ACHN (cell line): ENCODE data around the gene CSNK1G2.

Source experiments
- DNase-seq: peaks from one replicate; pipeline ENCODE4 v3.0.0-alpha.2; 2015
- in situ Hi-C: cut with HindIII; loops from 2 replicates; pipeline ENCODE4 v1.10.0; 2017; ENCODE audit warnings: low sequenced_read_pairs, low pct_ligation_motif_present, low pct_unique_long_range_greater_than_20kb

The CSNK1G2 gene

DNA sequence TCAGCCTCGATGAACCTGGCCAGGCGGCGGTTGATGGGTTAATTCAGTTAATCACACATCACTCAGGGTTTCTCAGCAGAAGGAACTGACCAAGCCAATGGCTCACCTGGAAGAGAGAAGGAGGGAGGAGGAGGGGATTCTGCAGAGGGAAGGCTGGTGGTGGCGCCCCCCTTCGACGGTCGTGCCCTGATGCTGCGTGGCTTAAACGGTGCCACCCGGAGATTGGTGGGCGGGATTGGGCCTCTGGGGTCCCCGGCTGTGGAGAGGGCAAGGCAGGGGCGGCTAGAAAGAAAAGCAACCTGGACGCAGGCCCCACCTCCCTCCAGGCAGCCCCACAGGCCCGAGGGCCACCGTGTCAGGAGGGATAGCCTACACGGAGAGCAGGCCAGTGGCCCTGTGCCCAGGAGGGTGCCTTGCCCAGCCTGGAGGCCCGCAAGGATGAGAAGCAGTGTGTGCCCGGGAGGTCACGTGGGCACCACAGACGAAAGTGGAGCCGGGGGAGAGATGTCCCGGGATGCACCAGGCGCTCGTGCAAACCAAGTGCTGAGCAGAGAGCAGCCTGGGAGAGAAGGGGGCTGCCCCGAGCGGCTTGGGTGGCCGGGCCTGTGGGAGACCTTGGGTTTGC is 16.0 kb downstream of the CSNK1G2 start:
- in situ Hi-C loops: no loop called here
- DNase-seq: no peak

DNA sequence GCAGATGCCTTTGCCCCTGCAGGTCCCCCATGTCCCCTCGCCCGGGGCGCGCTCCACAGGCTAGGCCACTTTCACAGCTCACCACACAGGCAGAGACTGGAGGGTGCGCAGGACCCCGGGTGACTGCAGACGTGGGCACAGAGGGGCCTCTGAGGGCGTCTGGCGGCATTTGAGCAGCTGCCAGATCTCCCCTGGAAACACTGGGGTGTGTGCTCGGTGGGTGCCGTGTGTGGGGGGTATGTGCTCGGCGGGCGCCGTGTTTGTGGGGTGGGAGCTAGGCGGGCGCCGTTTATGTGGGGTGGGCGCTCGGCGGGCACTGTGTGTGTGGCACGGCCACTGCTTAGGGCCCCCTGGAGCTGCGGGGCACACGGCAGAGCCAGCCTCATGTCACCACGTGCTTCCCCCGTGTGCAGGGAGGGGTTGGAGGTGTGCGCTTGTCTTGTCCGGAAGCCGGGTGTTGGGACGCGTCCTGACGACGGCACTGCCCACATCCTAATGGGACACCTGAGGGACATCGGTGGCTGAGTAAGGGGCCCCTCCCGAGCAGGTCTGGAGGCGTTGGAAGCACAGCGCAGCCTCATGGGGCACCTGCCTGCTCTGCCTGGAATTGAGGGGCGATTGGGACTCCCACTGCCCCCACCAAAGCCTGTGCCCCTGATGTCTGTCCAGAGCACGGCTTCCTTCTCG is 16.7 kb downstream of the CSNK1G2 start:
- no peak for DNase-seq
- in situ Hi-C loops: no loop called here

DNA sequence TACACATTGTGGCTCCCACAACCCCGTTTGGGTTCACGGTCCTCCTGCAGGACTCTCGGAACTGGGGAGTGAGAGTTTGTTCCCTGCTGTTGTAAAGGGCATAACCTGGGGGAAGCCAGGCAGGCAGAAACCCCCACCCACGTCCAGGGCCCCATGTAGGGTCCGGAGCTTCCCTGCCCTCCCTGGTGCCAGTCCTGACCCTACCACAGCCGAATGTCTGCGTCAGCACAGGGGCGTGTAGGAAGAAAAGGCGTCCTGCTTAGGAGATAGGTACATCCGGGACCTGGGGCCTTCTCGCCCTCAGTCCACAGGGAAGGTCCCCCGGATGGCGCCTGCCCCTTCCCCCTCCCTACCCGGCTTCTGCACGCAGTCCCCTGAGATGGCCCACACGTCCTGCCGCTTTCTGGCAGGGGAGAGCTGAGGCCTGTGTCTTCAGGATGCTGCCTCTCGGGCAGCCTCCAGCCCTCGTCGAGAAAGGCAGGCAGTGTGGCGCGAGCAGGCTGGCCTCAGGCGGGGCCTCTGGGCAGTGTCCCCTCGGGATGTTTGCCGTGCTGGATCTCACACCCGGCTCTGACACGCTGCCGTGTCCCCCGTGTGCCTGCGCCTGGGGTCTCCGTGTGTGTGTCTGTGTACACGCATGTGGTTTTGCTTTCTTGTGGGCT is 19.1 kb downstream of the CSNK1G2 start:
- in situ Hi-C loops: no loop called here
- no peak for DNase-seq

DNA sequence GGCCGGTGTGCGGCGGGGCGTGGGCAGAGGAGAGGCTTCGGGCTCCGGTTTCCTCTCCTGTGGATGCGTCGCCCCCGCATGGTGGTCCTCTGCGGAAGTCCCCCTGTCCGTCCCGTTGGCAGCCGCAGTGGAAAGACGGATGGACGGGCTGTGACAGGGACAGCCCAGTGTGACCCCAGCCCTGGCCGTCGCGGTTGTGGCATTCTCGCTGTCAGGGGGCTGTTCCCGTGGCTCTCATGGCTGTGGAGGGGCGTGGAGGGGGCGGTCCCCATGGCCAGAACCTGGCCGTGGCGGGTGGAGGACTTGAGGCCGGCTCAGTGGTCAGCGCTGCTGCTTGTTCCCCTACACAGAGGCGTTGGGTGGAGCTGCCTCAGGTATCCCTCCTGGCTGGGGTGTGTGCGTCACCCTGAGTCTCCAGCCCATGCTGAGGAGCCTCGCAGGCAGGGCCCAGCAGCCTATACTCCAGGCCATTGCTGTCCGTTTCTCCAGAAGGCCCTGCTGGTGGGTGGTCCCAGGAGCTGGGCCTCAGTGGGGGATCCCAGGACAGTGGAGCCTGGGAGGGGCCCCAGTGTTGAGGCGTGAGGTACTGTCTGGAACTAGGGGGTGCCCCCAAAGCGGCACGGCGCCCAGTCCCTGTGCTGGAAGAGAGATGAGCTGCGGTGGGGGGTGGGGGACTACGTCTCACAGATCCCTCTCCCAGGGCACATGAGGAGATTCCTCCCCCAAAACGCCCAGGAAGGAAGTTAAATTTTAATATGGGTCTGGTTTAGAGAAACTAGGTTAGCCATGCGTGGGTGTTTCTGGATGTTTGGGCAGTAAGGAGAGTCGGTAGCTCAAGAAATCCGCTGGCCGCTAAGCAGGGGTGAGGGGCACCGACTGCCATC is 20.3 kb downstream of the CSNK1G2 start:
- in situ Hi-C loops: no loop called here
- peak; percentile 37 for DNase-seq

DNA sequence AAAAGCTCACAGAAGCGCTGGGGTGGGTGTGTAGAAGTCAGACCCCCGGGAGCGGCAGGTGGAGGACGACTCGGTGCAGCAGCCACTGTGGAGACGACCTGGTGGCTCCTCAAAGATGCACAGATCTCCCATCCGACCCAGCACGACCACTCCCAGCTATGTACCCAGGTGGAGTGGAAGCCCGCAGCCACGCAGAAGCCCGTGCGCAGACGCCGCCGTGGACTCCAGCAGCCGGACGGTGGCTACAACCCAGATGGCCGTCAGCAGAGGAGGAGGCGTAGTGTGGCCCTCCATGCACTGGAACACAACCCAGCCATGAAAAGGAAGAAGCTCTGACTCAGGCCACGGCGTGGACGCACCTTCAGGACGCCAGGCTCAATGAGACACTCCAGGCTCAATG is 21.7 kb downstream of the CSNK1G2 start:
- in situ Hi-C loops: no loop called here
- DNase-seq: no peak

DNA sequence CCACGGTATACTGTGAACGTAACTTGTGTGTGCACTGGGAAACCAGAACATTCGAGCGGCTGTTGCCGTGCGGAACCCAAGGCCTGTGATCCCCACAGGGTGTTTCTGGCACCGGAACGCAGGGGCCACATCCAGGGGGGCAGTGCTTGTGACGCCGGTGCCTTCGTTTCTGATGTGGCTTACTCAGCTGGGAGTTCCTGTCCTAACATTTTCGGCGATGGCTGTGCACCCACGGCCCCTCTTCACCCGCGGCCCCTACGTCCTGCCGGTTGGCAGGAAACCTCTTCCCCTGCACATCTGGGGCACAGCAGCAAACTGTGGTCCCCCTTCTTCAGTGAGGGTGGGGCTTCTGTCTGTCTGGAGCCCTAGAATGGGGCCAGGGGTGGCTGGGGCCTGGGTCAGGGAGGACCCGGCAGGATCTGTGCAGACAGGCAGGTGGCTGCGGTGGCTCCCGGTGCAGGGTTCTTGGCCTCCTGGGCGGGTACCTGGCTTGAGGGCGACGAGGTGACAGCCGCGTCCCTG is 26.2 kb downstream of the CSNK1G2 start:
- DNase-seq: no peak
- in situ Hi-C loops: no loop called here

DNA sequence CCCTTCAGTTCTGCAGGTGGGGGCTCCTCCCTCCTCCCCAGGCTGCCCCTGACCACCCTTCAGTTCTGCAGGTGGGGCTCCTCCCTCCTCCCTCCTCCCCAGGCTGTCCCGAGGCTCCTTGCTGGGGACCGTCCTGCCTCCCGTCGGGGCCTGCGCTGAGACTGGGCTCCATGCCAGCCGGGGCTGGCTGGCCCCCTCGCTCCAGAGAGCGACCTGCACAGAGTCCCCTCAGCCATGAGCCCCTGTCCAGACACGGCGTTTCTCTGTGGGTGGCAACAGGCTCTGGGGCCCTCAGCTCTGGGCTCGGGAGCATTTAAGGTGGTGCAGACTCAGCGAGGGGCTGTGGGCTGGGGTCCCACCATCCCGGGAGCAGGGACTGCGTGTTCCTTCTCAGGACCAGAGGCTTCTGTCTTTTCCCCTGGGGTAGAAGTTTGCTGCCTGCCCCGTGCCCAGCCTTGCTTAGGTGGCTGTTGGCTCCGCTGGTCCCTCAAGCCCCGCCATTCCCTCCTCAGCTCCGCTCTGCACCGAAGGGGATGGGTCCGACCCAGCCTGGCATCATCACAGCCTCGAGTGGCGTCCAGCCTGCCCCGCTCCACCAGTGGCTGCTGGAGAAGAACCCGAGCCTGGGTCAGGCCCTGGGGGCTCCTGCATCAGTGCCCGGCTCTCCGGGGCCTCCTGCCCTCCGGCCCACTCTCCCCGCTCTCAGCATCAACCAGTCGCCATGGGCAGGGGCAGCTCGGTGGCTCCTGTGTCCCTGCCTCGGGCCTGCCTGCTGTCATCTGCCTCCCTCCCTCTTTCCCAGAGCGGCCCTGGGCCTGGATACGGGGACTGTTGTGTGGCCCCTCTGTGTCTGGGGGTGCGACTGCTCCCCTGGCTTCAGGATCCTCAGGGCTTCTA is 27.6 kb downstream of the CSNK1G2 start:
- in situ Hi-C loops: no loop called here
- no peak for DNase-seq

DNA sequence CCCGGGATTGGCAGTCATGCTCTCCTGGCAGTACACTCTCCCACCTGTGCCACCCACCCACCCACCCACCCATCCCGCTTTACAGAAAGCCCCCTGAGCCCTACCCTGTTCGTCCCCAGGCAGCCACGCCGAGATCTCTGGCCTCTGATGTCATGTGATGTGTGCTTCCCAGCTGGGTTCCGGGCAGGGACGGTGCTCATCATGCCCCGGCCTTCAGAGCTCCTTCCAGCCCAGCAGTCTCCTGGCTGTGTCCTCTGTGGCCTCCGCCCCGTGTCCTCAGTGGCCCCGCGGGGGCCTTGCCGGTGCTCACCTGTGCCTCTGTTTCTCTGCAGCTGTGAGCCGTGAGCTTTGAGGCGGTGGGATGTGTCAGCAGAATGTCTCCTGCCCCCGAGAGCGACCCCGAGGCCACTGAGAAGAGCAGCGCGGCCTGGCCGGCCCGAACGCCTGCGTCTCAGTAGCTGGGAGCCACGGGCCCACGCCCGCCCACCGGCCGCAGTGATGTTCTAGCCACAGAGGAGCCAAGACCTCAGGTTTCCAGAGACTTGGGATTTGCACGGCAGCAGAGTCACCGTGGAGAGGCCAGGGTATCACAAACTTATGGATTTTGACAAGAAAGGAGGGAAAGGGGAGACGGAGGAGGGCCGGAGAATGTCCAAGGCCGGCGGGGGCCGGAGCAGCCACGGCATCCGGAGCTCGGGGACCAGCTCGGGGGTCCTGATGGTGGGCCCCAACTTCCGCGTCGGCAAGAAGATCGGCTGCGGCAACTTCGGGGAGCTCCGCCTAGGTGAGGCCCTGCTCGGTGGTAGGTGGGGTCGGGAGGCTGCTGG is 28.4 kb downstream of the CSNK1G2 start:
- DNase-seq: no peak
- in situ Hi-C loops: no loop called here

DNA sequence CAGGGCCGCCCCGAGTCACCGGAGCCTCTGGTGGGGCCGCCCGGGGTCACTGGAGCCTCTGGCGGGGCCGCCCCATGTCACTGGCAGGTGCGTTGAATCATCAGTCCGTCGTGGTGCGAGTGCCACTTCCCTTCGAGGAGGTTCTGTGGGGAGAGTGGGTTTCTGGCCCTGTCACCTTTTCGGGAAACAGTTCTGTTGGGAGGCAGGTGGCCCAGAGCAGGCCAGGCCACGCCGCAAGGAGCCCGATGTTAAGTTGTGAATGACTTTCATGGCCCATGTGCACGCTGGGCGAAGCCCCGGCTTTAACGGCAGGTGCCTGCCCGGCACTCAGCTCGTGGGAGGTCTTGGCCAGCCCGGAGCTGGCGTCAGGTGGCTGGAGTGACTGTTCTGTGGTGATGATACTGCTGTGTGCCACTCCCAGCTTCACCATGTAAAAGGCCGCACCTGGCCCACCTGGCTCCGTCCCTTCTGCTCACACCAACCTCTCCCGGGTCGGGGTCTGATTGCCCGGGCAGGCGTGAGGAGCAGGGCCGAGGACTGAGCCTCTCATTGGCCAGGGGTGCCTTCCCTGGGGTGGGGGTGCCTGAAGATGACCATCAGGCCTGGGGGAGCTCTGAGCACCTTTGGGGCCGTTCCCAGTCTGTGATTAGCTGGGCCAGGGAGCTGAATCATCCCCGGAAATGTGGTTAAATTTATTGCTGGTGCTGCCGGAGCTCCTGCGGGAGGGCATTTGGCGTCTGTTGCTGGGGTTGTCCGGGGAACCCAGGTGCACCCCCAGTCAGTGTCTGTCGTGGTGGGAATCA is 29.2 kb downstream of the CSNK1G2 start:
- DNase-seq: peak; percentile 64
- in situ Hi-C loops: no loop called here

DNA sequence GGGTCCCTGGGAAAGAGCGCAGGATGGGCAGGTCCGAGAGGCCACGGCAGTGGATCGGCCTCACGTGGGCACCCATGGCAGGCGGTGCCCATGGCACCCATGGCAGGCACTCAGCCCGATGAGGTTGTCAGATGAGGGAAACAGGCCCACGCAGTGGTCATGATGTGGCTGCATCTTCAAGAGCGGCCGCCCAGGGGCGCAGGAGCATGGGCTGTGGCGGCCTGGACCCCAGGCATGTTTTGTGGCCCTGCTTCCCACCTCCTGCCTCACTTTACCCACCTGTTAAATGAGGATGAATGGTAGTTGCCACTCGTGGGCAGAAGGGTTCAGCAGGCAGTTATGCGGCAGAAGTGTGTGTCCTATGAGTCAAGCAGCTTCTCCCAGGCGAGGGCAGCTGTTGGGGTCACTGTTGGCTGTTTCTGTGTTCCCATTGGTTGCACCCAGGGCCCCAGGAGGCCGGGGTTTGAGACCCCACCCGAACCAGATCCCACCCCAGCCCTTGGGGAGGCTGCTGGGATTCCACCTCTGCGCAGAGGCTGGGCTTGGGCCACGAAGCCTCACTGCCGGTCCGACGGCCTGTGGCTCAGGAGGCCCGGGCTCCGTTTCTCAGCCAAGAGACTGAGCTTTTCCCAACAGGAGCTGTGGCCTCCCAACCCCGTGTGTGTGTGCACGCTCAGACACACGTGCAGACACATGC is 30.0 kb downstream of the CSNK1G2 start:
- in situ Hi-C loops: no loop called here

DNA sequence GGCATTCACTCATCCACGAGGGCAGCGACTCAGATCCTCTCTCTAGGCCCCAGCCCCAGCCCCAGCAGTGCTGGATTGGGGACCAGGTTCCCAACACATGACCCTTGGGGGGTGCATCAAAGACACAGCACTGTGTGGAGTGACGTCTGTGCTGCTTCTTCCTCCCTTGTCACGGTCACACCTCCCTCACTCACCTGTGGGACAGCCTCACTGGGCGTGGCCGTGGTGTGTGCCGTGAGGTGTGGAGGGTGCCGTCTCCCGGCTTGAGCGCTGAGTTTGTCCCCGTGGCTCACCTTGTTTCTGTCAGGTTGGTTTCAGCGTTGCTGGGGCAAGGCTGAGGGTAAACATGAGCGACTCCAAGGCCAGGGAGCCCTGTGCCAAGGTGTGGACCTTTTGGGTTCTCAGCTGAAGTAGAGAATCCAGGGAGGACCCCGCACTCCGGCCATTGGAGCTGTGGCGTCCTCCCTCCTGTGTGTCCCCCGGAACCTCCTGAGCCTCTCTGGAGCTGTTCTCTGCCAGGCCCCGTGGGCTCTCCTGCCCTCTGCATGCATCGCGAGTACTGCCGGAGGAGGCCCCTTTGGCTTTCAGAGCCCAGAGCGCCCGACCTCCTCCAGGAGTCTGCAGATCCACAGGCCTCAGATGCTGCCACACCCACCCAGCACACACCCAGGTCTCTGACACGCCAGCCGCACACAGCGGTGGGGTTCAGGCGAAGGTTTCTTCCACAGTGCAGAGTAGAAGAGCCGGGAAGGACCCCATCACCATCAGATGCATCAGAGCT is 33.6 kb downstream of the CSNK1G2 start:
- no peak for DNase-seq
- in situ Hi-C loops: no loop called here

More for the DNA sequence above, 30.0 kb downstream of the CSNK1G2 start:
- DNase-seq: peak; percentile 38

DNA sequence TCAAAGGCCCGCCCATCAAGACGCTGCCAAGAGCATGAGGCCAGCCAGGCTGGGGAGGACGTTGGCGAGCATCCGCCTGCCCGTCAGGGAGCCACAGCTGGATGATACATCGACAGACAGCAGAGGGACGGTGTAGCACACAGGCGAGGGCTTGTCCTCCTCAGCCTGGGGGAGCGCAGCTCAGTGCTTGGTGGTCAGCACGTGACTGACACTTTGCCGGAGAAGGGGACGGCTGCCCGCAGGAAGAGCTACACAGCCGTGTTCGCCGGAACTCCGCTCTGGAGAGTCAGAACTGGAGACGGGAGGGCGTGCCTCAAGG is 34.1 kb downstream of the CSNK1G2 start:
- in situ Hi-C loops: no loop called here
- DNase-seq: no peak

DNA sequence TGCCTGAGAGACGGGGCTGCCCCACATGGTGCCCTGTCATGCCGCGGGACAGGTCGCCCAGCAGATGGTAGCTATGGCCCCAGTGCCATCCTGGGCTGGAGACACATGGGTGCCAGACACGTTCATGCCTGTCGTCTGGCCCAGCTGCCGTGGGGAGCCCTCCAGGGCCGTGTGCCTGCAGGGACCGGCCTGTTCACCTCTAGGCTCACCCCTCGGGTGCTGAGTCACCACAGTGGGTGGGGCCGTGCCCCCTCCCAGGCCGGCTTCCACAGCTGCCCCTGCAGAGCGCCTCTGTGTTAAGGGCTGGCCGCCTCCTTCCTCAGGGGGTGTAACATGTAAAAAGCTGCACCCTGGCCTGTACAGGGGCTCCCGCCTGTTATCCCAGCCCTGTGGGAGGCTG is 36.1 kb downstream of the CSNK1G2 start:
- in situ Hi-C loops: no loop called here
- DNase-seq: no peak

DNA sequence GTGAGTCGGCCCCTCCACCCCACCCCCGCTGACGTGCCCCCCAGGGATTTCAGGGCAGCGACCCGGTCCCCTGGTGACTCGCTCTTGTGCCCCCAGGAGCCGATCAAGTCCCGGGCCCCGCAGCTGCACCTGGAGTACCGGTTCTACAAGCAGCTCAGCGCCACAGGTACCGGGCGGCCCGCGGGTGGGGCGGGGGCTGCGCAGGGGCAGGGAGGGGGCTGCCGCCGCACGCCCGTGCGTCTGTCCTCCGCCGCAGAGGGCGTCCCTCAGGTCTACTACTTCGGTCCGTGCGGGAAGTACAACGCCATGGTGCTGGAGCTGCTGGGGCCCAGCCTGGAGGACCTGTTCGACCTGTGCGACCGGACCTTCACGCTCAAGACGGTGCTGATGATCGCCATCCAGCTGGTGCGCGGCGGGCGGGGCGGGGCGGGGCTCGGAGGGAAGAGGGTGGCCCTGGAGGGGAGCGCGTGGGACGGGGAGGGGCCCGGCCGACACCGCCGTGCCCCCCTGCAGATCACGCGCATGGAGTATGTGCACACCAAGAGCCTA is 37.4 kb downstream of the CSNK1G2 start:
- in situ Hi-C loops: no loop called here

DNA sequence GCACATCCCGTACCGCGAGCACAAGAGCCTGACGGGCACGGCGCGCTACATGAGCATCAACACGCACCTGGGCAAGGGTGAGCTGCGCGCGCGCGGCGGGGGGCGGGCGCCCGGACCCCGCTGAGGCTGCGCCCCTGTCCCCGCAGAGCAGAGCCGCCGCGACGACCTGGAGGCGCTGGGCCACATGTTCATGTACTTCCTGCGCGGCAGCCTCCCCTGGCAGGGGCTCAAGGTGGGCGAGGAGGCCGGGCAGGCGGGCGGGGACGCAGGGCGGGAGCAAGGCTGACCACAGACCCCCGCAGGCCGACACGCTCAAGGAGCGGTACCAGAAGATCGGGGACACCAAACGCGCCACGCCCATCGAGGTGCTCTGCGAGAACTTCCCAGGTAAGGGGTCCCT is 38.0 kb downstream of the CSNK1G2 start:
- no peak for DNase-seq
- in situ Hi-C loops: no loop called here

More for the DNA sequence above, 37.4 kb downstream of the CSNK1G2 start:
- no peak for DNase-seq
